Colonic mucosa (tissue), 4 donors: Measurements from ENCODE around the gene HIPK2. TPM values are rescaled to one million over a fixed set of nuclear protein-coding genes. Genes with fewer than 3 reads are reported as not detected.
A peak's percentile ranks its signal among the peaks of the same experiment; 100 is the strongest.

Experiments used
- DNase-seq: peaks from one replicate; pipeline ENCODE4 v3.0.0-alpha.2; 2020
- H3K27ac ChIP-seq: fragments of 200-600 bp; one replicate; pipeline ENCODE4 v1.8.0; 2021
- H3K27me3 ChIP-seq: fragments of 200-600 bp; one replicate; pipeline ENCODE4 v1.8.0; 2021
- H3K36me3 ChIP-seq: fragments of 200-600 bp; one replicate; pipeline ENCODE4 v1.8.0; 2021
- H3K4me1 ChIP-seq: fragments of 200-600 bp; one replicate; pipeline ENCODE4 v1.8.0; 2021; ENCODE audit warnings: mild to moderate bottlenecking
- H3K4me3 ChIP-seq: fragments of 200-600 bp; one replicate; pipeline ENCODE4 v1.8.0; 2021
- H3K9ac ChIP-seq, 2 donors: one replicate each; pipeline ENCODE4 v1.7.0; 2013; ENCODE audit warnings: control low read depth in 2 of 2, low read depth in 2 of 2, low read length in 2 of 2
- H3K9me3 ChIP-seq: fragments of 200-600 bp; one replicate; pipeline ENCODE4 v1.8.0; 2021
- intact Hi-C: fragments of 100-400 bp; cut with DNase I; formaldehyde crosslinking; loops from one replicate; pipeline ENCODE4 v1.14.1; 2022
- total RNA-seq, 2 donors: library from RNA; stranded (reverse); fragmentation: NEBNext Ultra II Directional in 1 of 2; extraction: Animal tissue kit (Norgen Biotek cat#: 25700) in 1 of 2; gene quantifications; one replicate each; pipeline ENCODE4 v1.2.1, GENCODE V29; 2021
- TF ChIP-seq, protein P1 (sequence below): fragments of 200-600 bp; IDR thresholded peaks from one replicate; pipeline ENCODE4 v1.8.0; 2022; ENCODE audit warnings: antibody characterized with exemption, mild to moderate bottlenecking
- donor health status: healthy.
- donor health status: DM: no; HTN: no; CAD: no.
- donor health status: DM: no; HTN: no; CAD: no.

Gene HIPK2
- total RNA-seq, 2 donors from 2014 or later, result 25.3 to 28.4 TPM

DNA sequence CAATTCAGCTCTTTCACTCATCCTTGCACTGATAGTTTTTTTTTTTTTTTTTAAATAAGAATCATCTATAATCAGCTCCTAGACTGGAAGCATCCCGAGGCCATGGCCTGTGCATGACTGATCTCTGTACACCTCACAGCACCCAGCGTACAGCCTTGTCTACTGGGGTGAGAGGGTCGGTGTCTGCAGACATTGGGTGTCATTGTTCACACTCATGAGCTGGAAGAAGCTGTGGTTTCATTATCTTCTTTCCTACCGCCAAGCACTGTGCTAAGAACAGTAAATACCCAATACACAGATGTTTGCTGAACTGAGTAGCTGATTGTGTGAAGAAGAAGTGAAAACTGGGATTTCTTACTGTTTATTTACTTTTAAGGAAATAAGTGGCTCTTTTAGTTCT is 130.7 kb downstream of the HIPK2 start:
- Histone ChIP-seq H3K9ac (no peak overlapping the region), H3K4me3 (no peak overlapping the region), H3K9me3 (no peaks in the 10 kb centered on the region), H3K36me3 (no peaks in the 10 kb centered on the region), H3K4me1 (peaks cover 2% of the 10 kb centered on the region), H3K27ac (no peak overlapping the region), H3K27me3 (no peaks in the 10 kb centered on the region)
- TF ChIP-seq, protein P1, sequence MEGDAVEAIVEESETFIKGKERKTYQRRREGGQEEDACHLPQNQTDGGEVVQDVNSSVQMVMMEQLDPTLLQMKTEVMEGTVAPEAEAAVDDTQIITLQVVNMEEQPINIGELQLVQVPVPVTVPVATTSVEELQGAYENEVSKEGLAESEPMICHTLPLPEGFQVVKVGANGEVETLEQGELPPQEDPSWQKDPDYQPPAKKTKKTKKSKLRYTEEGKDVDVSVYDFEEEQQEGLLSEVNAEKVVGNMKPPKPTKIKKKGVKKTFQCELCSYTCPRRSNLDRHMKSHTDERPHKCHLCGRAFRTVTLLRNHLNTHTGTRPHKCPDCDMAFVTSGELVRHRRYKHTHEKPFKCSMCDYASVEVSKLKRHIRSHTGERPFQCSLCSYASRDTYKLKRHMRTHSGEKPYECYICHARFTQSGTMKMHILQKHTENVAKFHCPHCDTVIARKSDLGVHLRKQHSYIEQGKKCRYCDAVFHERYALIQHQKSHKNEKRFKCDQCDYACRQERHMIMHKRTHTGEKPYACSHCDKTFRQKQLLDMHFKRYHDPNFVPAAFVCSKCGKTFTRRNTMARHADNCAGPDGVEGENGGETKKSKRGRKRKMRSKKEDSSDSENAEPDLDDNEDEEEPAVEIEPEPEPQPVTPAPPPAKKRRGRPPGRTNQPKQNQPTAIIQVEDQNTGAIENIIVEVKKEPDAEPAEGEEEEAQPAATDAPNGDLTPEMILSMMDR, result no peak
- DNase-seq, result no peak
- intact Hi-C loops, result loop anchor here (2.0 to 10.0 kb wide), 2 partner anchors 128 to 356 kb away; partner anchors contain the start of gene HIPK2

DNA sequence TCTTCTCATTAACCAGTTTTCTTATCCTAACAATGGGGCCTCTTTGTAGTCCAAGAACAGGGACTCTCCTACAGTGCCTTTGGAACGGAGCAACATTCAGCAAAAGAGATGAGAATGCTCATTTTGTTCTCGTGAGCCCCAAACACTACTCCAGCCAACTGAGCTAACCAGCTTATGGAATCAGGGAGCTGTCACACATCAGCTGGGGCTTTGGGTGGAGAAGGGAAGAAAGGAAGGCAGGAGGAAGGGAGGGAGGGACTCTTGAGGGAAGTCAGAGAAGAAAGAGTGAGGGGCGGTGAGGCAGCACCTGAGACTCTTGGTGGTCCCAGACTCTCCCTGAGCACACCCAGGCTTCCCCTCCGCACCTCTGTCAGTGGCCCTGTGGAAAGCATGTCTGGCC is 131.2 kb downstream of the HIPK2 start:
- Histone ChIP-seq H3K27ac (no peak overlapping the region), H3K4me1 (peaks cover 4% of the 10 kb centered on the region), H3K36me3 (no peaks in the 10 kb centered on the region), H3K9me3 (no peaks in the 10 kb centered on the region), H3K9ac (no peak overlapping the region), H3K4me3 (no peak overlapping the region), H3K27me3 (no peaks in the 10 kb centered on the region)
- intact Hi-C loops, result loop anchor here (2.0 to 10.0 kb wide), 2 partner anchors 128 to 356 kb away; partner anchors contain the start of gene HIPK2
- DNase-seq, result no peak
- TF ChIP-seq, protein P1, result no peak

DNA sequence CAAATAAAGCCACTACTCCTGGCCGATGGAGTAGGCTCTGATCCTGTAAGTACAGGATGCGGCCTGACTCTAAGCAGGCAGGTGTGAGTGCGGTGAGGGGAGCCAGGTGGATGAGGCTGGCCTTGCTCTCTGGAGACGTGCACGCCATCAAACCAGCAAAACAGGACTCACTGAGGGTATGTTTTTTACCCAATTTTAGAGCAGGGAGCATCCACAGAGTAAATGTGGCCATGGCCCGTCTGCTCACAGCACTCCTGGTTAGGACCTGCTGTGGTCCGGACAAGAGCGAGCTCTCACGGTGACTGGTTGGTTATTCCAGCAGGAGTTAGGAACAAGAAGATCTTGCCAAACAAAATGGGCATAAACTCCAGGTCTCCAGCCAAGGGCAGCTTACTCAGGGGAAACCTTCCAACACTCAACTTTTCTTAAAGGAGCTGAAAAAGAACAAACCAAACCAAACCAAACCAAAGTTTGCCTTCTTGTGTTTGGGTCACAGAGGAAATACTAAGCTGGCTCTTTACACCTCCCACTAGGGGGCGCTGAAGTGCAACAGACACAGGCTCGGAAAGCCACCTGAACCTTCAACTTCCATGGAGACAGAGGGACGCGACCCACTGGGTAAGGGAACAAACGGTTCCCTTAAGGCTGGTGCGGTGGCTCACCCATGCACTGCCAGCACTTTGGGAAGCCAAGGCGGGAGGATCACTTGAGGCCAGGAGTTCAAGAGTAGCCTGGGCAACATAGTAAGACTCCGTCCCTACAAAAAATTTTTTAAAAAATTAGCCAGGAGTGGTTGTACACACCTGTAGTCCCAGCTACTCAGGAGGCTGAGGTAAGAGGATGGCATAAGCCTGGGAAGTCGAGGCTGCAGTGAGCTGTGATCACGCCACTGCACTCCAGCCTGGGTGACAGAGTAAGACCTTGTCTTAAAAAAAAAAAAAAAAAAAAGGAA is 131.9 kb downstream of the HIPK2 start:
- intact Hi-C loops, result loop anchor here (2.0 to 10.0 kb wide), 2 partner anchors 129 to 357 kb away; partner anchors contain the start of gene HIPK2
- DNase-seq, result peak; percentile 89
- peaks cover 4% of the 10 kb centered on the region for H3K4me1 ChIP-seq
- no peak overlapping the region for H3K9ac ChIP-seq
- H3K27me3 ChIP-seq, result no peaks in the 10 kb centered on the region
- TF ChIP-seq, protein P1, result peak; percentile 95
- no peak overlapping the region for H3K27ac ChIP-seq
- H3K36me3 ChIP-seq, result no peaks in the 10 kb centered on the region
- H3K9me3 ChIP-seq, result no peaks in the 10 kb centered on the region
- no peak overlapping the region for H3K4me3 ChIP-seq

DNA sequence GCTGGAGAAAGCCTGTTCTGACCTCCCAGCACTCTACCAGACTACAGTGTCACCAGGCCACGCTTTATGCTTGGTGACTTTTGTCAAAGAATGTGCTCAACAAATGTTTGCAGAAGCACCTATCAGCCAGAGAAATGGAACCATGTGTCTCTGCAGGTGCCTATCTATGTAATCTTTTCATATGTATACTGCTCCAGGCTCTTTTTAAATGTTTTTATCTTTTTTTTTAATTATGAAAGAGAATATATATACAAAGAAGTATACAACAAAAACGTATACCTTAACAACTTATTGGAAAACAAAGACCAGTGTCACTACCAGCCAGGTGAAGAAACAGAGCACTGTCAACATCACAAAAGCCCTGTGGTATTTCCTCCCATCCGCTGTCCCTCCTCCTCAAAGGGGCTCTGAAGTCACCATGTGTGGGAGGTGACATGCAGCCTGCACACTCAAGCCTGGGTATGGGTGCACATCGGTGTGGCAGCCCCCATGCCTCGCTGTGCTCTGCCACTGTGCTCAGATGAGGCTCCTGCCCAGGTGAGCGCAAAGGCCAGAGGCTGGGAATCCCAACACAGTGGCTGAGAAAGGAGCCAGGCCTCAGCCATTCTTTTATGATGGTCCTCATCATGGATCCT is 133.7 kb downstream of the HIPK2 start:
- Histone ChIP-seq H3K4me3 (no peak overlapping the region), H3K27me3 (no peaks in the 10 kb centered on the region), H3K9me3 (no peaks in the 10 kb centered on the region), H3K36me3 (no peaks in the 10 kb centered on the region), H3K27ac (no peak overlapping the region), H3K4me1 (peaks cover 4% of the 10 kb centered on the region), H3K9ac (no peak overlapping the region)
- no peak for DNase-seq
- TF ChIP-seq, protein P1, result no peak
- intact Hi-C loops, result loop anchor here (10.0 kb wide), 1 partner anchor 131 kb away; the partner anchor contains the start of gene HIPK2

DNA sequence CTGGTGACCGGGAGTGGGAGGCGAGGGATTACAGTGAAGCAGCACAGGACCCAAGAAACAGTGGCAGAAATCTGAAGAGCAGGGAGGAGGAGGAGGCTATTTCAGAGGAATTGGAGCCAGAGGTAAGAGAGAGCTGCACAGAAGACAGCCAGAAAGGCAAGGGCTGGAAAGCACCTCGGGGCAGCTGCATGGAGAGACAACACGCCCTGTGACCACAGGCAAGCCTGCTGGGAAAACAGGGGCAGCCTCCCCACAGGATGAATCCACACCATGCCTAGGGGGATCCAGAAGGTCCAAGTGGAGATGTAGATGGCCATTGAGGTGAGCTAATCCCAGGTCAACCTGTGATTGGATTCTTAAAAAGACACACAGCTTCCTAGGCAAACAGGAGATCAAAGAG is 135.5 kb downstream of the HIPK2 start:
- H3K9ac ChIP-seq, result no peak overlapping the region
- H3K36me3 ChIP-seq, result no peaks in the 10 kb centered on the region
- intact Hi-C loops, result loop anchor here (10.0 kb wide), 1 partner anchor 133 kb away; the partner anchor contains the start of gene HIPK2
- TF ChIP-seq, protein P1, result no peak
- H3K4me3 ChIP-seq, result no peak overlapping the region
- H3K9me3 ChIP-seq, result no peaks in the 10 kb centered on the region
- no peaks in the 10 kb centered on the region for H3K27me3 ChIP-seq
- no peak for DNase-seq
- no peak overlapping the region for H3K27ac ChIP-seq
- peaks cover 4% of the 10 kb centered on the region for H3K4me1 ChIP-seq
